ENCODE data around the gene HACD2. TPM values are rescaled to one million over a fixed set of nuclear protein-coding genes. Genes with fewer than 3 reads are reported as not detected.

Gene HACD2
- total and polyA plus RNA-seq, 2 donors (not counting 3 experiments of a cell fraction or from before 2014, with no cell fraction given), result 17.0 to 20.9 TPM

DNA sequence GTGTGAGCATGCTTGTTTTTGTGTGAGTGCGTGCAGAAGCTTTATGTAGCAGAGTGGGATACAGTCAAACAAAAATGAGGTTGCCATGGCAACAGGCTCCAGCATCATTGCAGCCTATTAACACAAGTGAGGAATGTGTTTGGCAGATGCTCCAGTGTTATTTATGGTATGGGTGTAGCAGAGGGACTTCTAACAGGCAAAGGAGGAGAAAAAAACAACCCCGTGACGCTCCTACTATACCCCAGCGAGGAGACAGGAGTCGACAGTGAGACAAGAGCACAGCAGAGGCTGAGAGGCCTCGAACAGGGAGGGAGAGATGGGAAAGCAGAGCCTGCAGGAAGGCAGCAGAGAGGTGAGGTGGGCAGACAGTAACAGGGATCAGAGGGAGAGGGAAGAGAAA is 140.8 kb downstream of the HACD2 start:
- H3K4me2 ChIP-seq (ENCODE audit: insufficient read depth, low read length), result no peak overlapping the region
- no peak overlapping the region for H2AFZ ChIP-seq (ENCODE audit: low read depth, low read length)
- H3K9me3 ChIP-seq (replicated peaks; ENCODE audit: control insufficient read depth, insufficient read depth, low read length), result no peaks in the 10 kb centered on the region
- no peaks in the 10 kb centered on the region for H4K20me1 ChIP-seq (replicated peaks; ENCODE audit: control insufficient read depth, extremely low read depth, insufficient read depth, low read length)
- ChIA-PET CTCF (interaction anchor here (1.2 kb wide), 1 partner anchor 45 kb away, joined by 3 read pairs; no protein-coding TSS in a partner anchor), POLR2A (no interaction called here)
- no peak overlapping the region for H3K4me3 ChIP-seq (replicated peaks in 1 of 3; ENCODE audit: insufficient read depth in 1 of 3, low read depth in 1 of 3, low read length in 3 of 3)
- no peak overlapping the region for H3K27ac ChIP-seq (ENCODE audit: insufficient read depth, low read depth, low read length)
- no peaks in the 10 kb centered on the region for H3K79me2 ChIP-seq (ENCODE audit: control insufficient read depth, insufficient read depth, low read length)
- dilution Hi-C loops (cut with MboI; ENCODE audit: extremely low pct_ligation_motif_present, low sequenced_read_pairs), result no loop called here
- no peak for FAIRE-seq
- TF ChIP-seq EZH2 (IDR thresholded peaks at IDR 0.05; ENCODE audit: borderline replicate concordance, low read depth, low read length, severe bottlenecking), result no peak
- TF ChIP-seq MAX (IDR thresholded peaks at IDR 0.05; ENCODE audit: insufficient read depth, insufficient read length), result no peak
- TF ChIP-seq POLR2A (IDR thresholded peaks at IDR 0.05; ENCODE audit: low read depth, low read length), result no peak
- TF ChIP-seq, protein P1, sequence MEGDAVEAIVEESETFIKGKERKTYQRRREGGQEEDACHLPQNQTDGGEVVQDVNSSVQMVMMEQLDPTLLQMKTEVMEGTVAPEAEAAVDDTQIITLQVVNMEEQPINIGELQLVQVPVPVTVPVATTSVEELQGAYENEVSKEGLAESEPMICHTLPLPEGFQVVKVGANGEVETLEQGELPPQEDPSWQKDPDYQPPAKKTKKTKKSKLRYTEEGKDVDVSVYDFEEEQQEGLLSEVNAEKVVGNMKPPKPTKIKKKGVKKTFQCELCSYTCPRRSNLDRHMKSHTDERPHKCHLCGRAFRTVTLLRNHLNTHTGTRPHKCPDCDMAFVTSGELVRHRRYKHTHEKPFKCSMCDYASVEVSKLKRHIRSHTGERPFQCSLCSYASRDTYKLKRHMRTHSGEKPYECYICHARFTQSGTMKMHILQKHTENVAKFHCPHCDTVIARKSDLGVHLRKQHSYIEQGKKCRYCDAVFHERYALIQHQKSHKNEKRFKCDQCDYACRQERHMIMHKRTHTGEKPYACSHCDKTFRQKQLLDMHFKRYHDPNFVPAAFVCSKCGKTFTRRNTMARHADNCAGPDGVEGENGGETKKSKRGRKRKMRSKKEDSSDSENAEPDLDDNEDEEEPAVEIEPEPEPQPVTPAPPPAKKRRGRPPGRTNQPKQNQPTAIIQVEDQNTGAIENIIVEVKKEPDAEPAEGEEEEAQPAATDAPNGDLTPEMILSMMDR (IDR thresholded peaks at IDR 0.05; ENCODE audit: extremely low read depth in 1 of 2, insufficient read depth in 1 of 2, low read depth in 1 of 2, low read length in 2 of 2), result no peak
- TF ChIP-seq JUN (IDR thresholded peaks at IDR 0.05; ENCODE audit: borderline replicate concordance, insufficient read depth, insufficient read length, low read depth), result no peak
- no peak for TF ChIP-seq FOS (IDR thresholded peaks at IDR 0.05; ENCODE audit: borderline replicate concordance, insufficient read depth, low read length)
- no peak for TF ChIP-seq POLR2AphosphoS5 (IDR thresholded peaks at IDR 0.05; ENCODE audit: insufficient read depth, low read depth, low read length)
- TF ChIP-seq GATA2 (IDR thresholded peaks at IDR 0.05; ENCODE audit: insufficient read depth, insufficient read length, low read depth, low read length), result no peak
- no peak for TF ChIP-seq MYC (IDR thresholded peaks at IDR 0.05; ENCODE audit: low read depth, low read length)
- DNase-seq (ENCODE audit: low read depth, low spot score), result no peak
- H3K36me3 ChIP-seq (ENCODE audit: control insufficient read depth in 2 of 2, extremely low read depth in 1 of 2, insufficient read depth in 2 of 2, low read length in 2 of 2), result no peaks in the 10 kb centered on the region
- BruUV-seq (replicated peaks), result no TSS peak
- intact Hi-C loops (cut with micrococcal nuclease), result no loop called here
- H3K4me1 ChIP-seq (ENCODE audit: control insufficient read depth, extremely low read depth, insufficient read depth, low read length), result no peaks in the 10 kb centered on the region
- no peaks in the 10 kb centered on the region for H3K9me1 ChIP-seq (replicated peaks; ENCODE audit: control insufficient read depth, extremely low read depth, insufficient read depth, low read length)
- H3K9ac ChIP-seq (replicated peaks; ENCODE audit: extremely low read depth, insufficient read depth, low read length), result no peak overlapping the region
- peaks cover 29 to 49% of the 10 kb centered on the region in 2 experiments for H3K27me3 ChIP-seq (ENCODE audit: control insufficient read depth in 2 of 2, insufficient read depth in 2 of 2, low read length in 2 of 2)

Measured in endothelial cell of umbilical vein (primary cell).